Measurements from ENCODE around the gene PIK3R5.

The PIK3R5 gene

DNA sequence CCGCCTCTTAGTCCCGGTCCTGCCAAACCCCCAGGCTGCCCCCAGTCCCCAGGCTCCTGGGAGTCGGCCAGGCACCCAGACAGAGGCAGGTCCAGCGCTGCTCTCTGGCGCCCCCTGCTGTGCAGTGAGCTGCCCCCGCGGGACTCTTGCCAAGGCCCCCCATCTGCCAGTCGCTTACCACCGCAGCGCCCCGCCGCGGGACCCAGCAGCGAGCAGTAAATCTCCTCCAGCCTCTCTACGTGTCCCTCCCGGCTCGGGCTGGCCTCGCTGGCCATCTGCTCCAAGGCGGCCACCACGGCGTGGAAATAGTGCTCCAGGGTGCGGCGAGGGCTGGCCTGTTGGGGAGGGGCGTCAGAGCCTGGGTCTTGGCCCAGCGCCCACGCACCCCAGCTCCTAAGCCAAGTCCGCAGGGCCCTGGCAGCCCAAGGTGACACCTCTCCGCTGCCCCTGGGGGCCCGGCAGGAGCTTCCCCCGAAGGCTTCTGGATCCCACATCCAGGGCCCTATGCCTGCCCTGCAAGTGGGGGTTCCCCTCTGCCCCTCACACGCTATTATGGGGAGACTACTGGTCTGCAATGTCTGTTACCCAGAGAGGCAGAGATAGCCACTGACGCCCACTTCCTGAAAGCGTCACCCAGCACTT, 132.7 kb downstream of the PIK3R5 start:
- peak; percentile 87 for DNase-seq (ENCODE audit: low read depth, low spot score)

DNA sequence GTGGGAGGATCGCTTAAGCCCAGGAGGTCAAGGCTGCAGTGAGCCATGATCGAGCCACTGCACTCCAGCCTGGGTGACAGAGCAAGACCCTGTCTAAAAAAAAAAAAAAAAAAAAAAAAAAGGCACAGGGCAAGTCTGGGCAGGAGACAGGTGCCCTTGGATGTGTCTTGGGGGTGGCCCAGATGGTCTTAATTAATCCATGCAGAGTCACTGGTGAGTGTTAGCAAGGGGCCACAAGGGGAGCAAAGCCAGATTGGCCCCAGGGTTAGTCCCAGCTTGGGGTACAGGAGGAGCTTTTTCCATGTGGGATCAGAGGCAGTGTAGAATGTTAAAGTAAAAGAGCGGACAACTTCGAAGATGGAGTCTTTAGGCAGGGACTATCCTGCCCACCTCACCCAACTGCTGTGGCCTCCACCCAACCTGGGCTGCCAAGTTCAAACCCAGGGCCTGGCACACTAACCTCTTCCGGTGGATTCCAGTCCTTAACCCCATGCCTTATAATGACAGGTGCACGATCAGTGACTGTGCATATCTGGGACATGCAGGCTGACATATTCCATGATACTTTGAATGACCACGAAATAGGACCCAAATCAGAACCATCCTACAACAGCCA, 134.2 kb downstream of the PIK3R5 start:
- DNase-seq (ENCODE audit: low read depth, low spot score): no peak

DNA sequence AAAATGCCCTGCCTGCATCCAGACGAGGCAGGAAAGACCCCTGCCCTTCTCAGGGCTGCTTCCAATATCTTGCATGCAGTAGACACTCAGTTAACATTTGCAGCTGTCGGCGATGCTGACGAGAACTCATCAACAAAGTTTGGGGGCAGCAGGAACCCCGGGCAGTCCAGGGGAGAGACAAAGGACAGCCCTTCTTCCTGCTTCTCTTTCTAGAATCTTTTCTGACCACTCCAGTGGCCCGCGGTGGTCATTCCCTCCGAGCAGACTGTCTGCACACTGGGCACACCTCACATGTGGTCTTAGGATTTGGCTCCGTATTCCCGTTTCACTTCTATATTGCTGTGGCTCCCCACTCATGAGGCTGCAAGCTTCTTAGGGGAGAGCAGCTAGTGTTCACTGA, 135.4 kb downstream of the PIK3R5 start:
- DNase-seq (ENCODE audit: low read depth, low spot score): no peak

DNA sequence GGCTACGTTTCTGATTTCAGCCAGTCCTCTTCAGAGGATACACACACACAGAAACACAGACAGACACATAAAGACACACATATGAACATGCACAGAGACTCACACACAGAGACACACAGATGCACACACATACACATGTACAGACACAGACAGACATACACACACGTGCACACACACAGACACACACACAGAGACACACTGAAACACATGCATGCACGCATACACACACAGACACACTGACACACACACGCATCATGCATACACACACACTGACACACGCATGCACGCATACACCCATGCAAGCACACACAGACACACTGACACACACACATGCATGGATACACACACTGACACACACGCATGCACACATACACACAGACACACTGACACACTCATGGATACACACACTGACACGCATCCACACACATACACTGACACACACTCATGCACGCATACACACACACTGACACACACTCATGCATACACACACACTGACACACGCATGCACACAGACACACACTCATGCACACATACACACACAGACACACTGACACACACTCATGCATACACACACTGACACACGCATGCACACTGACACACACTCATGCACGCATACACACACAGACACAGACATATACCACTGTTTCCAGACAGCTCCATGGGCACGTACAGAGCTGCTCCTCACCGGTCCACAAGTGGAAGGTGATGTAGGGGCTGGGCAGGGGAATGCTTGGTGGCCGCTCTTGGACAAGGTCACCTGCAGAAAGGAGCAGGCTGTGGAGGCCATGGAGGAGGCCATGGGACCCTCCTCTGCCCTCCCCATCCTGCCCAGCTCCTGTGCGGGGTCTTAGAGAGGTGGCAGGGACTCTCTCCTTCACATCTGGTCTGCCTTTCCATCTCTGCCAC, 136.2 kb downstream of the PIK3R5 start:
- no peak for DNase-seq (ENCODE audit: low read depth, low spot score)
